Breast epithelium (tissue), 3 donors: Measurements from ENCODE around the gene TMEM179.

Source experiments
- POLR2A ChIP-seq: fragments of 450-650 bp; IDR thresholded peaks from one replicate; pipeline ENCODE4 v1.6.1; 2016; ENCODE audit warnings: antibody characterized with exemption, mild to moderate bottlenecking, moderate library complexity
- TF ChIP-seq, protein P1 (sequence below), 3 donors: fragments of 450-650 bp; IDR thresholded peaks; one replicate each; pipeline ENCODE4 v1.5.1; 2016 to 2017; ENCODE audit warnings: antibody characterized with exemption in 3 of 3, mild to moderate bottlenecking in 3 of 3, moderate library complexity in 3 of 3

- TF ChIP-seq, protein P1, sequence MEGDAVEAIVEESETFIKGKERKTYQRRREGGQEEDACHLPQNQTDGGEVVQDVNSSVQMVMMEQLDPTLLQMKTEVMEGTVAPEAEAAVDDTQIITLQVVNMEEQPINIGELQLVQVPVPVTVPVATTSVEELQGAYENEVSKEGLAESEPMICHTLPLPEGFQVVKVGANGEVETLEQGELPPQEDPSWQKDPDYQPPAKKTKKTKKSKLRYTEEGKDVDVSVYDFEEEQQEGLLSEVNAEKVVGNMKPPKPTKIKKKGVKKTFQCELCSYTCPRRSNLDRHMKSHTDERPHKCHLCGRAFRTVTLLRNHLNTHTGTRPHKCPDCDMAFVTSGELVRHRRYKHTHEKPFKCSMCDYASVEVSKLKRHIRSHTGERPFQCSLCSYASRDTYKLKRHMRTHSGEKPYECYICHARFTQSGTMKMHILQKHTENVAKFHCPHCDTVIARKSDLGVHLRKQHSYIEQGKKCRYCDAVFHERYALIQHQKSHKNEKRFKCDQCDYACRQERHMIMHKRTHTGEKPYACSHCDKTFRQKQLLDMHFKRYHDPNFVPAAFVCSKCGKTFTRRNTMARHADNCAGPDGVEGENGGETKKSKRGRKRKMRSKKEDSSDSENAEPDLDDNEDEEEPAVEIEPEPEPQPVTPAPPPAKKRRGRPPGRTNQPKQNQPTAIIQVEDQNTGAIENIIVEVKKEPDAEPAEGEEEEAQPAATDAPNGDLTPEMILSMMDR (IDR thresholded peaks at IDR 0.05), result no peak
- no peak for TF ChIP-seq POLR2A
Observed at GRCh38 chr14:104559028-104559803, 45.4 kb downstream of the TMEM179 start.
